ENCODE data around the gene ETFA.

- no peak for TF ChIP-seq CTCF (IDR thresholded peaks at IDR 0.05; ENCODE audit: low read depth, low read length)
- no peak for TF ChIP-seq EZH2phosphoT487 (IDR thresholded peaks at IDR 0.05; ENCODE audit: low read depth)
These were observed 57.4 kb downstream of the ETFA start for GRCh38 chr15:76253691-76254473.
